HG02840 (cell line): Measurements from ENCODE around the gene ARPC1B.
"Not testable (repeated sequence)": the region's sequence is repeated elsewhere in the genome, so short reads cannot be mapped to it uniquely, and the experiment has no call there.

ENCODE experiments used
- ATAC-seq: cut with Tn5 transposase; IDR thresholded peaks from one replicate; pipeline ENCODE4 v1.9.1; 2021; ENCODE audit warnings: mild to moderate bottlenecking, moderate library complexity, moderate number of reproducible peaks; ENCODE audit not compliant: unreplicated experiment, low FRiP score

The ARPC1B gene

GRCh38 chr7:99408379-99409191, 34.1 kb downstream of the ARPC1B start, which contains the start of the genes BUD31 and PDAP1:
Gene BUD31 (plus strand): TSS chr7:99408969. CDS start chr7:99411093, 2,124 bp downstream.
Gene PDAP1 (minus strand): TSS chr7:99408597. CDS start chr7:99408548, 49 bp downstream.
- ATAC-seq, result peak; percentile 81

DNA sequence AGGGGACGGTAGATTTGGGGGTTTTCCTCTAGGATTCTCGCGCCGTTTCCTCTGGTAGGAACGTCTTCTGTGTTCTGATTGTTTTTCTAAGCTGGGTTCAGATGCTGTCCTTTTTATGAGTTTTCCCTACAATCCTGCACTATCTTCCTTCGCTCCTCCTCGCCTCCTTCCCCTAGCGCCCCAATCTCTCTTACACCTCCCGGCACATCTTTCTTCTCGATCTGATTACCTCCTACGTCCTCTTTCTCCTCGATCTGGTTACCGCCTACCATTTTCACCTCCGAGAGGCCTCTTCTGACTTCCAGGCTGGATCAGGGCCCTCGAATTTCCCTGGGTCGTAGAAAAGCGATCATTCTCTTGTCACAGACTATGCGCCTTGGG, 34.7 kb downstream of the ARPC1B start:
- ATAC-seq, result peak; percentile 1

DNA sequence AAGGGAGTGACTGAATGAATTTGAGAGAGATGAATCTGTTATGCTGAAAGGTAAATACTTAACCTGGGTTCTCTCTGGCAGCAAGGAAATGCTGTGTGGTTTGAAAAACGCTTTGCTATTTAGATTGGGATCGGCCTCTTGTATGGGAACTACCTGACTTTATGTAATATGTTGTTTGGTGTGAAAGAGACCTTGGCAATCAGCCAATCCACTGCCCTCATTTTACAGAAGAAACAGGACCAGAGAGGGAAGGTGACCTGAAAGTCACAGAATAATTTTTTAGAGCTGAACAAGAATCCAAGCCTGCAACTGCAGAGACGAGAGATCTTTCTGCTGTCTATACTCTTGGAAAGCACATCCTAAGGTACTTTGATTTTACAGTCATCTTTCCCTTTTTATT, 35.3 kb downstream of the ARPC1B start:
- ATAC-seq, result no peak

GRCh38 chr7:99410635-99411034, 36.1 kb downstream of the ARPC1B start:
- no peak for ATAC-seq

DNA sequence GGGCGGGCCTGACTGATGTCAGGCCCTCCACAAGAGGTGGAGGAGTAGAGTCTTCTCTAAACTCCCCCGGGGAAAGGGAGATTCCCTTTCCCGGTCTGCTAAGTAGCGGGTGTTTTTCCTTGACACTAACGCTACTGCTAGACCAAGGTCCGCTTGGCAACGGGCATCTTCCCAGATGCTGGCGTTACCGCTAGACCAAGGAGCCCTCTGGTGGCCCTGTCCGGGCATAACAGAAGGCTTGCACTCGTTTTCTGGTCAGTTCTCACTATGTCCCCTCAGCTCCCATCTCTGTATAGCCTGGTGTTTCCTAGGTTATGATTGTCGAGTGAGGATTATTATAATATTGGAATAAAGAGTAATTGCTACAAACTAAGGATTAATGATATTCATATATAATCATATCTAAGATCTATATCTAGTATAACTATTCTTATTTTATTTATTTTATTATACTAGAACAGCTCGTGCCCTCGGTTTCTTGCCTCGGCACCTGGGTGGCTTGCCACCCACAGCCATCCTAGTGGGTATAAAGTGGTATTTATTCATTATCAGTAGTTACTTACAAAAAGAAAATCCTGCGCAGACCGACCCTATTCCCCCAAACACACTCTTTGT, 41.1 kb downstream of the ARPC1B start:
- not testable (repeated sequence) for ATAC-seq

DNA sequence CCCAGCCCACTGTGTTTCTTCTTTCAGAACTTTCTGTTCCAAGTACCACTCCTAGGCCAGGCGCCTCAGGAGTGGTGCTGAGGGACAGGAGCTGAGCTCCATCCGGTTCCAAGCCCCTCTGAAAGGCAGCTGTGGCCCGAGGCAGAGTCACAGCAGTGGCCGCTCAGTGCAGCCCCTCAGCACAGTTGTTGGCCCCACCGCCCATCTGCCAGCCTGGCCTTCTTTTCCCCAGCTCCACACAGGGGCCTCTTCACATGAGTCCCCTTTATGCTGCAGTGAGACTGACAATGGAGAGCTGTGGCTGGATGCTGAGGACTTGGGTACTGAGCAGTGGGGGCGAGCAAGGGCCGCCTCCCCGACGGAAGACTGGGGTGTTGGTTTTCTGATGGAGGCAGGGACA, 43.7 kb downstream of the ARPC1B start:
- no peak for ATAC-seq

GRCh38 chr7:99419323-99420021, 44.9 kb downstream of the ARPC1B start:
- no peak for ATAC-seq

- ATAC-seq, result no peak
Measured at GRCh38 chr7:99420213-99420612, 45.7 kb downstream of the ARPC1B start.

DNA sequence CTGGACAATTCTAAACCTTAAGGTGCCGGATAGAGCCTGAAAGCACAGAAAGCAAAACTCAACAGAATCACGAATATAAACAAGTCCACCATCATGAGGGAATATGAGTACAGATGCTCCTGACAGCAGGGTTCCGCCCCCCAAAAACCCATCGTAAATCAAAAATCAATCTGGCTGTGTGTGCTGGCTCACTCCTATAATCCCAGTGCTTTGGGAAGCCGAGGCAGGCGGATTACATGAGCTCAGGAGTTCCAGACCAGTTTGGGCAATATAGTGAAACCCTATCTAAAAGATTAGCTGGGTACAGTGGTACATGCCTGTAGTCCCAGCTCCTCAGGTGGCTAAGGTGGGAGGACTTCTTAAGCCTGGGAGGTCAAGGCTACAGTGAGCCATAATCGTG, 46.5 kb downstream of the ARPC1B start:
- no peak for ATAC-seq

GRCh38 chr7:99422186-99422585, 47.7 kb downstream of the ARPC1B start:
- no peak for ATAC-seq

GRCh38 chr7:99422625-99423024, 48.1 kb downstream of the ARPC1B start:
- no peak for ATAC-seq

GRCh38 chr7:99424932-99425730, 50.6 kb downstream of the ARPC1B start:
- no peak for ATAC-seq

GRCh38 chr7:99428972-99429566, 54.5 kb downstream of the ARPC1B start:
- ATAC-seq, result no peak

DNA sequence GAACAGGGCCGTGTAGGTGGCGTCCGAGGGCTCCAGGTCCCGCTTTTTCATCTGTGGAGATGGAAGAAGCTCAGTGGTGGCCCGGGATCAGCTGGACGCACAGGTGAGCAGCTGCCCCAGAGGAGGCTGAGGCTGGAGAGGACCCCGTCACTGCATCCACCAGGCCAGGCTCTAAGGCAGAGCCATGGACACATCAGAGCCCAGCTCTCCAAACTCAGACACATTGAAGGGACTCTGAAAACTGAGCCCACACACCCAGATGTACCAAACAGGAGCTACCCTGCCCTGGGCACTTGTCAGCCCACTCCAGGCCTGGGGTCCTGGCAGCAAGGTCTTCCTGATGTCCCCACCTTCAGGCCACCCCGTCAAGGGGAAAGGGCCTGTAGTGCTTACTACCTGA, 55.2 kb downstream of the ARPC1B start:
- no peak for ATAC-seq

- not testable (repeated sequence) for ATAC-seq
Measured at GRCh38 chr7:99431756-99432540, 57.4 kb downstream of the ARPC1B start.

DNA sequence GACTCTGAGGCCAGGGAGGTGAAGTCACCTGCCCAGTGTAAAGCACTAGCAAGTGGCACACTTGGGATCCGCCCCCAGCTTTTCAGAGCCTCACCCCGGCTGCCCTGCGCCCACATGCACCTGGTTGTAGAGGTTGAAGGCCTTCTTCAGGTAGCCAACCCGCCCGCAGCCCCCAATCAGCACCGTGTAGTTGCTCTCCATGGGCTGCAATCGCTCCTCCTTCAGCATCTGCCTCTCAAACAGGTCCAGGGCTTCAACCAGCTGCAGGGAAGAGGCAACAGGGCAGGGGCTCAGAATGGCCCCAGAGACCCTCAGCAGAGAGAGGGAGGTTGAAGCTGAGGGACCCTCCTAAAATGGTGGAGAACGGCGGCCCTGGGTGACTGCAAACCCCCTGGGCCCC, 58.6 kb downstream of the ARPC1B start:
- ATAC-seq, result no peak

- no peak for ATAC-seq
Measured at GRCh38 chr7:99437946-99438572, 63.5 kb downstream of the ARPC1B start.

DNA sequence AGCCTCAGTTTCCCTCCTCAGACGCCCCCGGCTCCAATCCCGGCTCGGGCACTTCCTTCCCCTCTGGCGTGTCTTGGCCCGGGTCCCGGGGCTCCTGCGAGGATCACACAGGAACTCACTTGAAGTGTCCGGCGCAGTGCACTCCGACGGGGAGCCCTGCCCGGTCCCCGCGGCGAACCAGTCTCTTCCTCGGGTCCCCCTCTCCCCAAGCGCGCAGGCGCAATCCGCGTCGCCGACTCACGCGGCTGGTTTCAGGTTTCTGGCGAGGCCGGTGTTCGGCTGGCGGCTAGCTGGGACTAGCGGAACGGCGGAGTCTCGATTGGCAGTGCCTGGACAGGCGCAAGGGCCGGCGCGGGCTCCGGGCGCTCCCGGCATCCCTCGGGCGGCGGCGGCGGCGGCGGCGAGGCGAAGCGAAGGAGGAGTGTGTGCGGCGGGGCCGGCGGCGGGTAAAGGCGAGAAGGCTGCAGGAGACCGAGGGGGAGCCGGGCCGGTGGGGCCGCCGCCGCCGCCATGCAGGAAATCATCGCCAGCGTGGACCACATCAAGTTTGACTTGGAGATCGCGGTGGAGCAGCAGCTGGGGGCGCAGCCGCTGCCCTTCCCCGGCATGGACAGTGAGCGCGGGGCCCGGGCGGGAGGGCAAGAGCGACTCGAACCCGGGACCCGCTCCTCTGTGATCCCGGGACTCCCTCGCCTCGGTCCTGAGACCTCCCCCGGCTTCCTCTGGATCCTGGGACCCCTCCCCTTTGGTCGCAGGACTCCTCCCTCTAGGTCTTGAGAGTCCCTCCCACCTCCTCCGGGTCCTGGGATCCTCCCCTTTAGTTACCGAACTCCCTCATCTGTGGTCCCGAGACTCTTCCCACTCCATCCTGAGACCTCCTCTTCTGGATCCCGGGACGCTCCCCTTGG, 64.3 kb downstream of the ARPC1B start, which contains the start of the genes CPSF4 and PTCD1:
CPSF4 (plus strand) TSS at position 371 of the 908 bp plus-strand sequence; CDS start at position 511, 140 bp downstream.
PTCD1 (minus strand) TSS at position 226 of the 908 bp plus-strand sequence. CDS start 3,556 bp downstream, outside the sequence.
- peak; percentile 87 for ATAC-seq
